Ascending aorta (tissue), 2 donors: ENCODE data around the gene SEPSECS. TPM values are rescaled to one million over a fixed set of nuclear protein-coding genes. Genes with fewer than 3 reads are reported as not detected.

Experiments used
- DNase-seq, 2 donors: peaks; one replicate each; pipeline ENCODE4 v3.0.0-alpha.2; 2019; ENCODE audit warnings: low spot score in 2 of 2
- H3K27ac ChIP-seq, 2 donors: fragments of 200-600 bp; sonication (generic); one replicate each; pipeline ENCODE4 v1.5.1; 2016 to 2017; ENCODE audit warnings: mild to moderate bottlenecking in 1 of 2
- H3K27me3 ChIP-seq: fragments of 200-600 bp; sonication (generic); one replicate; pipeline ENCODE4 v1.5.1; 2017
- H3K36me3 ChIP-seq, 2 donors: fragments of 200-600 bp; sonication (generic); one replicate each; pipeline ENCODE4 v1.5.1; 2016
- H3K4me1 ChIP-seq, 2 donors: fragments of 200-600 bp; sonication (generic); one replicate each; pipeline ENCODE4 v1.5.1; 2016 to 2017; ENCODE audit warnings: mild to moderate bottlenecking in 1 of 2
- H3K4me3 ChIP-seq, 2 donors: fragments of 200-600 bp; sonication (generic); one replicate each; pipeline ENCODE4 v1.5.1; 2016 to 2017; ENCODE audit warnings: mild to moderate bottlenecking in 1 of 2
- H3K9me3 ChIP-seq, 2 donors: fragments of 200-600 bp; sonication (generic); one replicate each; pipeline ENCODE4 v1.5.1; 2016
- intact Hi-C: fragments of 100-400 bp; cut with DNase I; formaldehyde crosslinking; loops from one replicate; pipeline ENCODE4 v1.15.1; 2023
- total RNA-seq: library from RNA; depleted of rRNA; stranded (reverse); fragments of >200 nt; gene quantifications from one replicate; pipeline ENCODE4 v1.1.0, GENCODE V29; 2016
- TF ChIP-seq, protein P1 (sequence below), 3 experiments: fragments of 200-600 bp in 2 of 3; fragments of 450-650 bp in 1 of 3; sonication (generic) in 2 of 3; IDR thresholded peaks; one replicate each; pipeline ENCODE4 v1.5.1; 2016 to 2019; ENCODE audit warnings: antibody characterized with exemption in 3 of 3, mild to moderate bottlenecking in 1 of 3, moderate library complexity in 1 of 3

Gene SEPSECS
- total RNA-seq, 1 donor from 2014 or later, result 5.2 TPM

DNA sequence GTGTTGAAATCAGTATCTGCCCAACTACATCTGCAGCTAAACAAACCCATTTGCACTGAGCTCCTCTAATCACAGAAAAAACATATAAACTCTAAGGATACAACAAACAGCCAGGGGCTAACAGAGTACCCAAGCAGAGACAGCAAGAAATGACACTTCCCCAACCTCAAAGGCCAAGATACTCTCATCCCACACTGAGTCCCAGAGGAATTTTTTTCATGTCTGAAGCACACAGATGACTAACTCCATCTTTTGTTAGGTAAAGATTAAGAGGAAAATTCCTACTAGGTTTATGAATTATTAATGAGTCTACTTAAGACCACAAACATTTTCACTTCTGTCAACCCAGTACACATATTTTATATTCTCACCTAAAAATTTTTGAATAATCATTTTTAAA is 31.6 kb downstream of the SEPSECS start:
- peaks cover 4 to 6% of the 10 kb centered on the region in 2 donors for H3K36me3 ChIP-seq

GRCh38 chr4:25123236-25123635 is 37.0 kb downstream of the SEPSECS start:
- H3K4me3 ChIP-seq, result no peak overlapping the region
- DNase-seq, result no peak
- TF ChIP-seq, protein P1, sequence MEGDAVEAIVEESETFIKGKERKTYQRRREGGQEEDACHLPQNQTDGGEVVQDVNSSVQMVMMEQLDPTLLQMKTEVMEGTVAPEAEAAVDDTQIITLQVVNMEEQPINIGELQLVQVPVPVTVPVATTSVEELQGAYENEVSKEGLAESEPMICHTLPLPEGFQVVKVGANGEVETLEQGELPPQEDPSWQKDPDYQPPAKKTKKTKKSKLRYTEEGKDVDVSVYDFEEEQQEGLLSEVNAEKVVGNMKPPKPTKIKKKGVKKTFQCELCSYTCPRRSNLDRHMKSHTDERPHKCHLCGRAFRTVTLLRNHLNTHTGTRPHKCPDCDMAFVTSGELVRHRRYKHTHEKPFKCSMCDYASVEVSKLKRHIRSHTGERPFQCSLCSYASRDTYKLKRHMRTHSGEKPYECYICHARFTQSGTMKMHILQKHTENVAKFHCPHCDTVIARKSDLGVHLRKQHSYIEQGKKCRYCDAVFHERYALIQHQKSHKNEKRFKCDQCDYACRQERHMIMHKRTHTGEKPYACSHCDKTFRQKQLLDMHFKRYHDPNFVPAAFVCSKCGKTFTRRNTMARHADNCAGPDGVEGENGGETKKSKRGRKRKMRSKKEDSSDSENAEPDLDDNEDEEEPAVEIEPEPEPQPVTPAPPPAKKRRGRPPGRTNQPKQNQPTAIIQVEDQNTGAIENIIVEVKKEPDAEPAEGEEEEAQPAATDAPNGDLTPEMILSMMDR (IDR thresholded peaks at IDR 0.05), result no peak
- H3K4me1 ChIP-seq, result no peaks in the 10 kb centered on the region
- no peak overlapping the region for H3K27ac ChIP-seq
- H3K9me3 ChIP-seq, result no peaks in the 10 kb centered on the region
- peaks cover 4 to 8% of the 10 kb centered on the region in 2 donors for H3K36me3 ChIP-seq
- H3K27me3 ChIP-seq, result no peaks in the 10 kb centered on the region
- intact Hi-C loops, result no loop called here

More for the DNA sequence above, 31.6 kb downstream of the SEPSECS start:
- Histone ChIP-seq H3K27ac (no peak overlapping the region), H3K9me3 (no peaks in the 10 kb centered on the region), H3K27me3 (no peaks in the 10 kb centered on the region), H3K4me3 (no peak overlapping the region), H3K4me1 (peaks cover 0 to 9% of the 10 kb centered on the region in 2 donors)
- TF ChIP-seq, protein P1 (IDR thresholded peaks at IDR 0.05), result no peak
- intact Hi-C loops, result no loop called here
- DNase-seq, result no peak

DNA sequence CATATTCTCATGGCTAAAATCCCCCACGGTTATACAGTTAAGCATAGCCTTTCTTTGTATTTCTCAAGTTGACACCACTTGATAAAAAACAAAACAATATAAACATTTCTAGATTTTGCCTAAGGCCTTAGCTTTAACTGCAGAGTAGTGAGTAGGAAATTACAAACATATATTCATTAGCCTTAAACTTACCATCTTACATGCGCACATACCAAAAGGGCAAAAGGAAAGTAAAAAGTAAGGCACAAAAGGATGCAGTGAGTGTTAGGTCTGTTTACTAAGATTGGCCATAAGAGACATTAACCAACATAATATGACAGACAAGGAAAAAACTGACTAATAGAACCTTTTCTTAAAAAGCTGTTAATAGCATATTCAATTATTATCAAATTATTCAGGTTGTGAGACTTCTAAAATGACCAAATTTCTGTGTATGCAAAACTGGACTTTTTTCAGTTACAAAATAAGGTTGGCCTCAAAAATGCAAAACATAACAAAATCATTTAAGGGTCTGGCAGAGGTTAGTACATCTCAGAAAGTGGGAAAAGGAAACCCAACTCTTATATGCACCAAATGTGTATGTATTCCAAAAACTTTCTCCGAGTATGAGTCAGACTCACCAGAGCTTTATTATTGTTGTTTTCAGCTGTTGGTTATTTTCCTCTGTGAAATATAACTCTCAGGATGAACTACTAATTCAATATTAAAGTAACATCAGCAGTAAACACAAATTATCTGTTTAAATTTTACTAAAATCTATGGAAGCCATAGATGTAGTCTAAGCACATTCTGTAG is 39.9 kb downstream of the SEPSECS start:
- Histone ChIP-seq H3K27me3 (no peaks in the 10 kb centered on the region), H3K36me3 (peaks cover 1 to 8% of the 10 kb centered on the region in 2 donors), H3K27ac (no peak overlapping the region), H3K4me3 (no peak overlapping the region), H3K9me3 (no peaks in the 10 kb centered on the region), H3K4me1 (no peaks in the 10 kb centered on the region)
- intact Hi-C loops, result no loop called here
- TF ChIP-seq, protein P1 (IDR thresholded peaks at IDR 0.05), result no peak
- no peak for DNase-seq

DNA sequence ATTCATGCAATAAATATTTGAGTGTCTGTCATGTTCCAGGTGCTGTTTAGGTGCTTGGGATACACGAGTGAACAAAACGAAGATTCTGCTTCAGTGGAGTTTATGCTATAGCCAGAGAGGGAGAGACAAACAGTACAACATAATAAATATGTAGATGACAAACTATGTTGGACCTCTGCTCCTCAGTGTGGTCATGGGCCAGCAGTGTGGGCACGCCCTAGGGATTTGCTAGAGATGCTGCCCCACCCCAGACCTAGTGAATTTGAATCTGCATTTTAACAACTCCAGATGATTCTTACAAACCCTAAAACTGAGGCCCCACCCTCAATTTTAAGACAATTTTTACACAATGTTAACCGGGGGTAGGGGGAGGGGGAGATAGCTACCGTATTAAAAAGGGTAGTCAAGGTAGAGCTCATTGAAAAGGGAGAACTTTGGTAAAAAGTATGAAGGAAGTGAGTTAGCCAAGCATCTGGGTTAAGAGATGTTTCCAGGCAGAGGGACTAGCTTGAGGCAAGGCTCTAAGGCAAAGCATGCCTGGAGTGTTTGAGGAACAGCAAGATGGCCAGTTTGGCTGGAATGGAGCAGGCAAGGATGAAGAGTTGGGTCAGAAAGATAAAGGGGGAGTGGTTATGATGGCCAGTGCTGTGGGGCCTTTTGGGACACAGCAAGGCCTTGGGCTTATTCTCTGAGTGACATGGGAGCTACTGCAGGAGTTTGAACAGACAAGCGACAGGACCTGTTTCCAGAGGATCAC is 42.4 kb downstream of the SEPSECS start:
- Histone ChIP-seq H3K36me3 (no peaks in the 10 kb centered on the region), H3K9me3 (no peaks in the 10 kb centered on the region), H3K4me1 (no peaks in the 10 kb centered on the region), H3K27me3 (no peaks in the 10 kb centered on the region), H3K27ac (no peak overlapping the region), H3K4me3 (no peak overlapping the region)
- DNase-seq, result no peak
- intact Hi-C loops, result no loop called here
- TF ChIP-seq, protein P1 (IDR thresholded peaks at IDR 0.05), result no peak

- Histone ChIP-seq H3K9me3 (no peaks in the 10 kb centered on the region), H3K36me3 (no peaks in the 10 kb centered on the region), H3K27me3 (no peaks in the 10 kb centered on the region), H3K27ac (no peak overlapping the region), H3K4me1 (no peaks in the 10 kb centered on the region), H3K4me3 (no peak overlapping the region)
- DNase-seq, result no peak
- TF ChIP-seq, protein P1 (IDR thresholded peaks at IDR 0.05), result no peak
- intact Hi-C loops, result no loop called here
Measured at GRCh38 chr4:25117274-25117673, 43.0 kb downstream of the SEPSECS start.
